ENCODE data around the gene FLACC1.
"Not testable (repeated sequence)": the region's sequence is repeated elsewhere in the genome, so short reads cannot be mapped to it uniquely, and the experiment has no call there.

The FLACC1 gene

GRCh38 chr2:201320701-201321100 is 36.4 kb downstream of the FLACC1 start:
- DNase-seq (ENCODE audit: low read depth, low spot score) = no peak
- POLR2A ChIA-PET = no interaction called here
- no peak overlapping the region for H3K4me3 ChIP-seq (ENCODE audit: low read depth, low read length)
- CTCF ChIA-PET = no interaction called here
- TF ChIP-seq CTCF (IDR thresholded peaks at IDR 0.05; ENCODE audit: insufficient read depth, low read length, missing control alignments) = no peak

GRCh38 chr2:201320257-201320656 is 36.9 kb downstream of the FLACC1 start:
- no peak for DNase-seq (ENCODE audit: low read depth, low spot score)
- ChIA-PET POLR2A (no interaction called here), CTCF (no interaction called here)
- H3K4me3 ChIP-seq (ENCODE audit: low read depth, low read length) = no peak overlapping the region
- TF ChIP-seq CTCF (IDR thresholded peaks at IDR 0.05; ENCODE audit: insufficient read depth, low read length, missing control alignments) = no peak

- TF ChIP-seq CTCF (IDR thresholded peaks at IDR 0.05; ENCODE audit: insufficient read depth, low read length, missing control alignments) = no peak
- DNase-seq (ENCODE audit: low read depth, low spot score) = no peak
- no peak overlapping the region for H3K4me3 ChIP-seq (ENCODE audit: low read depth, low read length)
- CTCF ChIA-PET = no interaction called here
- POLR2A ChIA-PET = no interaction called here
Observed at GRCh38 chr2:201319511-201319910, 37.6 kb downstream of the FLACC1 start.

- no peak for DNase-seq (ENCODE audit: low read depth, low spot score)
- CTCF ChIA-PET = no interaction called here
- no peak overlapping the region for H3K4me3 ChIP-seq (ENCODE audit: low read depth, low read length)
- no peak for TF ChIP-seq CTCF (IDR thresholded peaks at IDR 0.05; ENCODE audit: insufficient read depth, low read length, missing control alignments)
- POLR2A ChIA-PET = no interaction called here
Observed at GRCh38 chr2:201313362-201313761, 43.8 kb downstream of the FLACC1 start.

- no peak for TF ChIP-seq CTCF (IDR thresholded peaks at IDR 0.05; ENCODE audit: insufficient read depth, low read length, missing control alignments)
- DNase-seq (ENCODE audit: low read depth, low spot score) = no peak
- no peak overlapping the region for H3K4me3 ChIP-seq (ENCODE audit: low read depth, low read length)
- CTCF ChIA-PET = interaction anchor here (1.0 kb wide), 1 partner anchor 55 kb away, joined by 3 read pairs; no protein-coding TSS in a partner anchor
- POLR2A ChIA-PET = no interaction called here
Observed at GRCh38 chr2:201308914-201309313, 48.2 kb downstream of the FLACC1 start.

GRCh38 chr2:201307876-201308275 is 49.3 kb downstream of the FLACC1 start:
- no peak for TF ChIP-seq CTCF (IDR thresholded peaks at IDR 0.05; ENCODE audit: insufficient read depth, low read length, missing control alignments)
- POLR2A ChIA-PET = no interaction called here
- DNase-seq (ENCODE audit: low read depth, low spot score) = no peak
- no peak overlapping the region for H3K4me3 ChIP-seq (ENCODE audit: low read depth, low read length)
- CTCF ChIA-PET = no interaction called here

- POLR2A ChIA-PET; CTCF ChIA-PET; DNase-seq (ENCODE audit: low read depth, low spot score); H3K4me3 ChIP-seq (ENCODE audit: low read depth, low read length): not testable (repeated sequence)
Observed at GRCh38 chr2:201299929-201300328, 57.2 kb downstream of the FLACC1 start.
